Activated CD8-positive, alpha-beta T cell treated with anti-CD3 and anti-CD28 coated beads for 36 hours (primary cell): Measurements from ENCODE around the gene OR5K2. TPM values are rescaled to one million over a fixed set of nuclear protein-coding genes. Genes with fewer than 3 reads are reported as not detected.

Experiments used
- ATAC-seq: fragments of 200-7000 bp; cut with Tn5 transposase; one replicate; pipeline ENCODE4 v1.10.0; 2021; ENCODE audit warnings: mild to moderate bottlenecking, moderate library complexity
- CTCF ChIA-PET: fragments of 350-600 bp; sonication (Branson Sonifier 250); formaldehyde crosslinking; loops from one replicate; lab custom pipeline; 2021; ENCODE audit warnings: antibody characterized with exemption; lab: Charles Lee
- POLR2A ChIA-PET: fragments of 350-600 bp; sonication (Branson Sonifier 250); formaldehyde crosslinking; loops from one replicate; lab custom pipeline; 2021; ENCODE audit warnings: antibody characterized with exemption; lab: Charles Lee
- DNase-seq: peaks from one replicate; pipeline ENCODE4 v3.0.0-alpha.2; 2020
- H3K27ac Mint-ChIP-seq: one replicate; pipeline ENCODE4 v1.8.0; 2021; ENCODE audit warnings: mild to moderate bottlenecking, mixed read lengths
- H3K27me3 Mint-ChIP-seq: one replicate; pipeline ENCODE4 v1.8.0; 2021; ENCODE audit warnings: mixed read lengths
- H3K36me3 Mint-ChIP-seq: one replicate; pipeline ENCODE4 v1.8.0; 2021; ENCODE audit warnings: low read depth, mixed read lengths
- H3K4me1 Mint-ChIP-seq: one replicate; pipeline ENCODE4 v1.8.0; 2021; ENCODE audit warnings: low read depth, mixed read lengths
- H3K4me3 Mint-ChIP-seq: one replicate; pipeline ENCODE4 v1.8.0; 2021; ENCODE audit warnings: mild to moderate bottlenecking, moderate library complexity, mixed read lengths
- H3K9me3 Mint-ChIP-seq: one replicate; pipeline ENCODE4 v1.8.0; 2021; ENCODE audit warnings: mixed read lengths
- intact Hi-C: fragments of 100-400 bp; cut with micrococcal nuclease; formaldehyde crosslinking; loops from one replicate; pipeline ENCODE4 v1.10.0; 2022
- total RNA-seq, 2 experiments: library from RNA; stranded (reverse); gene quantifications; one replicate each; pipeline ENCODE4 v1.2.3, GENCODE V29; 2021
- TF ChIP-seq, protein P1 (sequence below): fragments of 200-600 bp; IDR thresholded peaks from one replicate; pipeline ENCODE4 v1.8.0; 2022; ENCODE audit warnings: antibody characterized with exemption, mild to moderate bottlenecking

OR5K2 gene
- total RNA-seq, 2 experiments from 2014 or later: not detected

DNA sequence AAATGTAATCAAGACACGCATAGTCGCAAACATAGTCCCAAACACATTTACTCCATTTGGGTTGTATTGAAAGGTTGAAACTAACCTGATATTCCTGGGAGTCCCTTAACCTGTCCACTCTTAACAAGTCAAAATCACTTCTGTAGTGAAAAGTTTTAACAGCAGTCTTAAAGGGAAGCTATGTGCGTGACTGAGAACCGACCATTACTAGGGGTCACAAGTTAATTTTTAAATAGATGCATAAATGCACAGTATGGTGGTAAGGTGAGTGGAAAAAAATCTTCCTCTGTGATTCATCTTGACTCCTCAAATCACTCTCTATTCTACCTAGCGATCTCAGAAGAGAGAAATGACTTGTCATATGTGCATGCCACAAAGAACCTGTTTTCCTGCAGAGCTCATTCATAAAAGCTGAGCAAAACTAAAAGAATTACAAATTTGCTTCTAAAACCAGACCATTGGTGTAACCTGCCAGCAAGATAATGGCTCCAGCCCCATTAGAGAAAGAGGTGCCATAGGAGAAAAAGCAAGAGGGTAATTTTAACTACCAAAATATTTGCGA, 39.1 kb downstream of the OR5K2 start:
- Mint-ChIP-seq H3K4me3 (peak overlapping the region; percentile 57), H3K27ac (peak overlapping the region; percentile 88), H3K36me3 (peaks cover 22% of the 10 kb centered on the region), H3K4me1 (peaks cover 51% of the 10 kb centered on the region), H3K9me3 (no peaks in the 10 kb centered on the region), H3K27me3 (no peaks in the 10 kb centered on the region)
- peak; percentile 78 for ATAC-seq
- intact Hi-C loops: loop anchor here (1.0 kb wide), 1 partner anchor 28 kb away; no protein-coding TSS in a partner anchor
- TF ChIP-seq, protein P1, sequence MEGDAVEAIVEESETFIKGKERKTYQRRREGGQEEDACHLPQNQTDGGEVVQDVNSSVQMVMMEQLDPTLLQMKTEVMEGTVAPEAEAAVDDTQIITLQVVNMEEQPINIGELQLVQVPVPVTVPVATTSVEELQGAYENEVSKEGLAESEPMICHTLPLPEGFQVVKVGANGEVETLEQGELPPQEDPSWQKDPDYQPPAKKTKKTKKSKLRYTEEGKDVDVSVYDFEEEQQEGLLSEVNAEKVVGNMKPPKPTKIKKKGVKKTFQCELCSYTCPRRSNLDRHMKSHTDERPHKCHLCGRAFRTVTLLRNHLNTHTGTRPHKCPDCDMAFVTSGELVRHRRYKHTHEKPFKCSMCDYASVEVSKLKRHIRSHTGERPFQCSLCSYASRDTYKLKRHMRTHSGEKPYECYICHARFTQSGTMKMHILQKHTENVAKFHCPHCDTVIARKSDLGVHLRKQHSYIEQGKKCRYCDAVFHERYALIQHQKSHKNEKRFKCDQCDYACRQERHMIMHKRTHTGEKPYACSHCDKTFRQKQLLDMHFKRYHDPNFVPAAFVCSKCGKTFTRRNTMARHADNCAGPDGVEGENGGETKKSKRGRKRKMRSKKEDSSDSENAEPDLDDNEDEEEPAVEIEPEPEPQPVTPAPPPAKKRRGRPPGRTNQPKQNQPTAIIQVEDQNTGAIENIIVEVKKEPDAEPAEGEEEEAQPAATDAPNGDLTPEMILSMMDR: no peak
- ChIA-PET CTCF (interaction anchor here (0.8 to 3.1 kb wide), 12 partner anchors 11 to 207 kb away, joined by 3 to 10 read pairs (median 4); partner anchors contain the start of gene CLDND1), POLR2A (interaction anchor here (0.8 to 13.1 kb wide), 8 partner anchors 11 to 36 kb away, joined by 3 to 204 read pairs (median 10); partner anchors contain the start of gene CLDND1)
- no peak for DNase-seq

DNA sequence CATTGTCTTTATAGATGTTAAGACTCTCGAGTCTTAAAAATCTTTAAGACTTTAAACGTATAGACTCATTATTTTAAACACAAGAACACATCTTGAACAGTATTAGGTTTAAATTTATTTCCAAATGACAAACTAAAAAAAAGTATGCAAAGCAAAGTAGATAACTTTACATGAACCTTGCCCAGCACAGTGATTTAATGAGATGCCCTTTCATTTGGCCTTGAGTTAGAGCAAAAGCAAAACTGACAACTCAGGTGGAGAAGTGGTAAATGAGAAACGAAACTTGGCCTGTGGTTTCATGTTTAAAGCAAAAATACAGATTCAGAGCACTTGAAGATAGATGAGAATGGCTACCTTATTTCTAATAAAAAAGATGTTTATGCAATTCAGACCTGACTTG, 42.9 kb downstream of the OR5K2 start:
- TF ChIP-seq, protein P1: no peak
- peaks cover 1% of the 10 kb centered on the region for H3K9me3 Mint-ChIP-seq
- H3K4me1 Mint-ChIP-seq: peaks cover 68% of the 10 kb centered on the region
- DNase-seq: peak; percentile 41
- no peak overlapping the region for H3K4me3 Mint-ChIP-seq
- ATAC-seq: peak; percentile 47
- intact Hi-C loops: loop anchor here (2.0 kb wide), 1 partner anchor 18 kb away; the partner anchor contains the start of gene CLDND1
- peak overlapping the region; percentile 67 for H3K27ac Mint-ChIP-seq
- H3K36me3 Mint-ChIP-seq: peaks cover 10% of the 10 kb centered on the region
- no peaks in the 10 kb centered on the region for H3K27me3 Mint-ChIP-seq
- ChIA-PET POLR2A (interaction anchor here (1.1 to 13.1 kb wide), 2 partner anchors 12 to 23 kb away, joined by 4 to 204 read pairs; no protein-coding TSS in a partner anchor), CTCF (interaction anchor here (0.9 kb wide), 1 partner anchor 49 kb away, joined by 3 read pairs; no protein-coding TSS in a partner anchor)

DNA sequence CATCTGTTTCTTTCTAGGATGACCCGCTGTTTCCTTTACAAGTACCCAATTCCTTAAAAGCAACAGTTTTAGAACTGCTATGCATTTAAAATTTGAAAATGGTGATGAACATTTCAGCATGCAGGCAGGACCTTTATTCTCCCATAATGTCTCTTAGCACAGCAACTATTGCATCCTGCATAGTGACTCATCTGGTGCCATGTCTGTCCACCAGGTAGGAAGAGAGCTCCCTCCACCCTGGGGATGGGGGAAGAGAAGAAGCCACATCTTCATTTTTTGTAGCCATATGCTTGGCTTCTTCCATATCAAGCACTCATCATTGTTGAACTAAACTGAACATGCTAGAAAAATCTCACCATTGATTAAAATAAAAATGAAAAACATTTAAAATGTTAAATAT, 44.2 kb downstream of the OR5K2 start:
- H3K27ac Mint-ChIP-seq: peak overlapping the region; percentile 61
- DNase-seq: no peak
- H3K9me3 Mint-ChIP-seq: peaks cover 1% of the 10 kb centered on the region

GRCh38 chr3:98542623-98543022, 45.1 kb downstream of the OR5K2 start:
- Mint-ChIP-seq H3K27ac (no peak overlapping the region), H3K27me3 (no peaks in the 10 kb centered on the region), H3K9me3 (peaks cover 1% of the 10 kb centered on the region), H3K36me3 (peaks cover 10% of the 10 kb centered on the region), H3K4me1 (peaks cover 61% of the 10 kb centered on the region), H3K4me3 (no peak overlapping the region)
- intact Hi-C loops: no loop called here
- ChIA-PET POLR2A (interaction anchor here (1.0 to 13.1 kb wide), 5 partner anchors 9 to 31 kb away, joined by 3 to 204 read pairs (median 3); no protein-coding TSS in a partner anchor), CTCF (interaction anchor here (1.0 to 1.5 kb wide), 2 partner anchors 9 to 30 kb away, joined by 4 to 5 read pairs; no protein-coding TSS in a partner anchor)
- ATAC-seq: no peak
- no peak for DNase-seq
- TF ChIP-seq, protein P1: no peak

More for the DNA sequence above, 44.2 kb downstream of the OR5K2 start:
- TF ChIP-seq, protein P1: no peak
- no peak overlapping the region for H3K4me3 Mint-ChIP-seq
- ChIA-PET CTCF (interaction anchor here (0.8 to 1.5 kb wide), 2 partner anchors 10 to 25 kb away, joined by 3 to 4 read pairs; no protein-coding TSS in a partner anchor), POLR2A (interaction anchor here (1.1 to 13.1 kb wide), 4 partner anchors 9 to 30 kb away, joined by 3 to 204 read pairs (median 4); no protein-coding TSS in a partner anchor)
- peaks cover 68% of the 10 kb centered on the region for H3K4me1 Mint-ChIP-seq
- intact Hi-C loops: loop anchor here (2.0 kb wide), 1 partner anchor 19 kb away; the partner anchor contains the start of gene CLDND1
- peaks cover 10% of the 10 kb centered on the region for H3K36me3 Mint-ChIP-seq
- ATAC-seq: no peak
- no peaks in the 10 kb centered on the region for H3K27me3 Mint-ChIP-seq
